AG08395 (cell line): ENCODE data around the gene FGF14.
"Not testable (repeated sequence)": the region's sequence is repeated elsewhere in the genome, so short reads cannot be mapped to it uniquely, and the experiment has no call there.

Experiments used
- DNase-seq: peaks from one replicate; pipeline ENCODE4 v3.0.0; 2012; ENCODE audit warnings: mixed read lengths, low spot score

The FGF14 gene

DNA sequence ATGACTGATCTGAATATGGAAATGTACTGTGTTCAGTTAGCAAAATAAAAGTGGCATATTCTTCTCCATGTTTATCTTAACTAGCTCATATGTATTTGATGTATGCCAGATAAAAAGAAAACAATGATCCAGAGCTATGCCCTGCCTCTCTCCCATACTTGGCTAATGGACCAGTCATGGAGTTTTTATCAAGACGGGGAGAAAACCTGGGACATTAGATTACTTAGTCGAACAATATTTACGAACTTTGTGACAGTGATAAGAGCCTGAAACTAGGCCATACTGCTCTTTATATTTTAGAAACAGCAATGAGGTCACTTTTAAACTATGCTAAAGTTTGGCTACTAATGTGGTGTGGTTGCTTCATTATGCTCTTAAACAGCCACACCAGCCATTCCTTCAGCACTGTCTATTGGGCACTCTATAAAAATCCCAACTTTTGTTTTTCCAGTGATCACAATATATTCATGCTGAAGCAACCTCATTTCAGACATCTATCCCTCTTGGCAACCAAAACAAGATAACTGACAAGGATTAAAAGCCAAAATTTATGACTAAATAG lies 265.0 kb downstream of the FGF14 start:
- DNase-seq, result no peak

DNA sequence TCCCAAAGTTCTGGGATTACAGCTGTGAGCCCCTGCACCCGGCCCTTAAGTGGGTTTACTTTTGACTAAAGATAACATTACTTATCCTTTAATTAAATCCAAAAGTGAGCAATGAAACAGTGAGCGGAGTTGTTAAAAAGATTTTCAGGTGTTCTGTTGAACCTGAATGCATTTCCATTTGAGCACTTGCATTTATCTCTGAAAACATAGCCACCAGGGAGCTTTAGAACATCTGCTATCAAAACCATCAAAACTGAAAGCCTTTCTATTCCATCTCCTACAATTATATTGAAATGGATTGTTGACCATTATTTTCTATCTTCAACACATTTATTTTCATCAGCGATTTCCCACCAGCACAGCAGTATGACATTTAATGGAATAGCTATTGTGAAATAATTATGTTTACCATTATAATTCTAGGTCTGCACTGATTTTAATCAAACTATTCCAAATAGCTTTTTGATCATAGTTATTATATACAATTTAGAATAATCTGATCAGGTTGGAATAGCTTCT lies 269.0 kb downstream of the FGF14 start:
- DNase-seq, result no peak

DNA sequence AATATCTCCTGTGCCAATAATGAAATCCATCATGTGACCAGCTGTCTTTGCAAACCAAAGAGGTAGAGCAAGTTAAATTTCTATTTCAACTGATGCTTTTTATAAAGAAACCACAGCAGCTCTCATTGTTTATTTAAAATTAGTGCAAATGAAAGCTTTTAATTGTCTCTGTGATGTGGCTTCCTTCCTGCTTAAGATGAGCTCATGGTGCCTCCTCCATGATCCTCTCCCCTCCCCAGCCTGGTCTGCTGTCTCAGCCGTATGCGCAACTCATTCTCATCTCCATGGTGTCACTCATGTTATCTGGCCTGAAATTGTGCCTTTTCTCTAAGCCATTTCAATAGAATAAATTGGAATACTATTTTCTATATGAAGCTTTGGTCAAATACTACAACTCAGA lies 270.6 kb downstream of the FGF14 start:
- DNase-seq, result no peak

DNA sequence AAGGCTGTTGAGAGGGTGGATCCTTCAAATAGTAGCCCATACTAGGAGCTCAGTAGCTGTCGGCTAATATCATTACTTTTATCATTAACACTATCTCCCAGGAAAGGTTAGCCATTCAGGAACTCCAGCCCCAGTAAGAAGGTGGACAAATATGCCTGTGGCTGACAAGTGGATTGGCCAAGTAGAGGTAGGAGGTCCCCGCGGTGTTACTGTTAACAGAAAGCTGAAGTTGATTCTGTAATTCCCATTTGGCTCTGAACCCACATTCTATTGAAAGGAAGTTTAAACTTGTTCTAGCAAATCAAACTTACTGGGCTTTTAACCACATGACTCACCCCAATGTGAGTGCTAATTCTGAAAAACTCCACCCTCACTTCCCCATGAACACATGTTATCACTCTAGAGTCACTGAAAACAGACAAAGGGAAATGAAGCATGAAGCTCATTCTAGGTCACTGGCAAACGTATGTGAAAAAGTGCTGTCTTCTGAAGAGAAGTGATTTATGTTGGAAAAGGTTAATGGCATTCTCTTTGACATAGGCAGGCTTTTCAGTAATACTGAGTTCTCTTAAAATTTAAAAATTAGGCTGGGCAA lies 273.5 kb downstream of the FGF14 start:
- peak; percentile 6 for DNase-seq

DNA sequence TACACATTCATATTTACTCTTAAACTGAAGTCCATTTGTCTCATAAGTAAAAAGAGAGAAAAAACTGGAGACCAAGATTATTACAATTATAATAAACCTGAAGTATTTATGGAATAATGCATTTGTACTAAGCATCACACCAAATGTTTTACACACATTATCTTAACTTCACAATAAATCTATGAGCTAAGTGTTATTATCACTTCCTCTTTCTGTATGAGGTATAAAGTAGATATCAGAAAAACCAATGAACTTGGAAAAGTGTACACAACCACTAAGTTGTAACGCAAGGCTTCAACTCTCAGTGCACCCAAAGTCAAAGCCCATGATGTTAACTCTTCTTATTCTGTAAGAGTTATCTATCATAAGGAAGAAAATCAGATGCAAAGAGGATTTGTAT lies 274.7 kb downstream of the FGF14 start:
- no peak for DNase-seq

DNA sequence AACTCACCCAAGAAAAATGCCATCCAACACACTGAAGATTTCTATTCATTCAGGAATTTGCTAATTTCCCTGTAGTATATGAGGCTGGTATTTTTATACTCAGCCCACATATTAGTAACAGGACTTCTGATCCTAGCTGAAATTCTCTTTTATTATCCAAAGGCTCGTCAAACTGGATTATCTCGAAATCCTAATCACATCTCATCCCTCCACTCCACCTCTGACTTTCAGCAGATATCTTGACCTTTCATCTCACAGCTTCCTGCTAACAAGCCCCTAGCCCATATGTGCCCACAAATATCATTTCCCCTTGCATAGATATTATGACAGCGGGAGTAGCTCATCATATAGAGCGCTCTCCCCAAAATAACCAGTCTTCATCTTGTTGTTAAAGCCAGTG lies 279.7 kb downstream of the FGF14 start:
- DNase-seq, result no peak

- no peak for DNase-seq
These were observed 284.5 kb downstream of the FGF14 start for GRCh38 chr13:102117175-102117831.

GRCh38 chr13:102103469-102103868 lies 298.4 kb downstream of the FGF14 start:
- no peak for DNase-seq

DNA sequence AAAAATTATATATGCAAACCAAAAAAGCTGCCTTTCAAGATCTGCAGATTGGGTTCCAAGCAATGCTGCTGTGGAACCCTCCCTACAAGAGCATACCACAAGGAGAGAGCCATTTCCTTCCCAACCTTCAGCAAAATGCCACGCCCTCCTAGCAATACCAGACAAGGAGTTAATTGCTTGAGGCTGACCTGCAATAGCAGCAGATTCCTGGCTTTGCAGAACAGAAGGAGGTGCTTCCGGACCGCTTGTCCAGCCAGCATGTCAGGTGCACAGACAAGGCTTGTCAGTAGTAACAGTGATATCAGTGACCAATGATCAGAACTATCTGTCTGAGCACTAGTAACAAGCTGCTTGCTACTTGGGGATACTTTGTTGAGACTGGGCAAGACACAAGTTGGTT lies 301.6 kb downstream of the FGF14 start:
- no peak for DNase-seq

DNA sequence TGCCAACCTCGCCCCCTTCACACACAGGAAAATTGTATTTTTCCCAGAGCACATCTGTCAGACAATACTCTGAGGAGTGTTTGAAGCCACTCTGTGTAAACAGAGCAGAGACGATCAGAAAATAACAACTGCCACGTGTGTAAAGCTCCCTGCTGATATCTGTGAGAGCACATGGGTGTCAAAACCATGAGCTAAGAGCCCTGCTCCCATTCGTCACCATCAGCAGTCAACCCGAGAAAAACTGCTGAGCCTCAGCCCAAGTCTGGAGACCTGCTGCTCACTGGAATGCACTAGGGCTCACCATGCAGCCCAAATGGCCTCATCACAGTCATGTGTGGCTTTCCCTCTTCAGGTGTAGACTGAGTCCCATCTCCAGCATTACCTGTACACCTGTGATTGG lies 304.1 kb downstream of the FGF14 start:
- DNase-seq, result no peak

DNA sequence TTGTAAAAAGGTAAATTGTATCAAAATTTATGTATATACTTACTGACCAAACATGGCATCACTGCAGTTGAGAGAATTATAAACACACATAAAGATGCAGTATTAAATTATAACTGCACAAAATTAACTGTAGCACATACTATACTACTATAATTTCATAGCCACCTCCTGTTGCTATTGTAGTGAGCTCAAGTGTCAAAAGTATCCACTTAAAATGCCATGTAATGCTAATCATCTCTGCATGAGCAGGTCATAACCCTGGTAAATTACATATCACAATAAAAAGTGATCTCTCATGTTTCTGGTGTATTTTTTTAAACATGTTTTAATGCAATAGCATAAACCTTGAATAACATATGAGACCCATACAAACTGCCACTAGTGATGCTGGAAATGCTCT lies 308.6 kb downstream of the FGF14 start:
- not testable (repeated sequence) for DNase-seq

DNA sequence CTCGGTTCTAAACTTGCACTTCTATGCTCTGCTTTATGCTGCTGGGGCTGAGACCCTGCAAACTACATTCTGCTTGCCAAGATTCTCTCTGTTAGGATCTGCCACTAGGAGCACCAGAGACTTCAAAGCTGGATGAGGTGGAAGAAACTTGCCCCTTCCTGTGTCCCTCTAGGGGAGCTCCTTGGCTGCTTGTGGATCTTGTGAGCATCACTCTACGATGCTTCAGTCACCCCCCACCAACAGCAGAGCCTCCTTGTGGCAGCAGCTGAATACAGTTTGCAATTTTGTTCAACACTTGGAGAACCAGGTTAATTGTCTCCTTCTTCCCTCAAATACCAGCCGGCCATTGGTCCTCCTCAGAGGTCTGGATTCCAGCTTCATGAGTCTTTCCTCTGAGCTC lies 310.6 kb downstream of the FGF14 start:
- no peak for DNase-seq

GRCh38 chr13:102090532-102090931 lies 311.3 kb downstream of the FGF14 start:
- no peak for DNase-seq

DNA sequence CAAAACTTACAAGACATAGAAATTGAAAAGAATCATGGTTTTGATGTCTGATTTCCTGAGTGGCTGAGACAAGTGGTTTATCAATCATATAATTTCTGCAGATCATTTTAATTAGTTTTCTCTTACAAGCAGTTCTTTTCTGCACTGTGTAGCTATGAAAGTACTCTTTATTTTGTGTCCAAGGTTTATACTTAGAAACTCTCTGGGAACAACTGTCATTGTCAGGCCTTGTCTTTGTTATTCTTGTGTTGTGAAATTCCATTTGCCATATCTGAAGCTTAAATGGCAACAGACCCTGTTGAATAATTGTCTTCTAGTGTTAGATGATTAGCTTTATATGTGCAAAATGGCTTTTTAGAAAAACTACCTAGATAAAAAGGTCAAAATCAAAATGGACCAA lies 312.1 kb downstream of the FGF14 start:
- no peak for DNase-seq

- no peak for DNase-seq
These were observed 312.7 kb downstream of the FGF14 start for GRCh38 chr13:102089177-102089576.

DNA sequence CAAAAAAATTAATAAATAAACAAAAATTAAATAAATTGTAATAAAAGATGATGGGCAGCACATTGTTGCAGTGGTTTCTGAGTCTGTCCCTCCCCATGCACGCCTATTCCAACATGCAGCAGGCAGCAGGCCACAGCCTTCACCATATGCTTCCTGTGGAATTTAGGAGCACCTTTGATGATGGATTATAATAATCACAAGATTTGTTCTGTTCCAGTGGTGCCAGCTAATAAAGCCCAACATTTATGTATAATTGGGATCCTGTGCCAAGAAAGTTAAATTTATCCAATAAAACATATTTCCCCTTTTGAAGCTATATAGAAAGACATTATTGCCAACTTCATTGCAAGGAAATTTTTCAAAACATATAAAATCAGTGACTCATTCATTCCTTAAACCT lies 328.6 kb downstream of the FGF14 start:
- no peak for DNase-seq

- DNase-seq, result no peak
These were observed 330.1 kb downstream of the FGF14 start for GRCh38 chr13:102071711-102072110.

- DNase-seq, result not testable (repeated sequence)
These were observed 333.5 kb downstream of the FGF14 start for GRCh38 chr13:102068323-102068722.

DNA sequence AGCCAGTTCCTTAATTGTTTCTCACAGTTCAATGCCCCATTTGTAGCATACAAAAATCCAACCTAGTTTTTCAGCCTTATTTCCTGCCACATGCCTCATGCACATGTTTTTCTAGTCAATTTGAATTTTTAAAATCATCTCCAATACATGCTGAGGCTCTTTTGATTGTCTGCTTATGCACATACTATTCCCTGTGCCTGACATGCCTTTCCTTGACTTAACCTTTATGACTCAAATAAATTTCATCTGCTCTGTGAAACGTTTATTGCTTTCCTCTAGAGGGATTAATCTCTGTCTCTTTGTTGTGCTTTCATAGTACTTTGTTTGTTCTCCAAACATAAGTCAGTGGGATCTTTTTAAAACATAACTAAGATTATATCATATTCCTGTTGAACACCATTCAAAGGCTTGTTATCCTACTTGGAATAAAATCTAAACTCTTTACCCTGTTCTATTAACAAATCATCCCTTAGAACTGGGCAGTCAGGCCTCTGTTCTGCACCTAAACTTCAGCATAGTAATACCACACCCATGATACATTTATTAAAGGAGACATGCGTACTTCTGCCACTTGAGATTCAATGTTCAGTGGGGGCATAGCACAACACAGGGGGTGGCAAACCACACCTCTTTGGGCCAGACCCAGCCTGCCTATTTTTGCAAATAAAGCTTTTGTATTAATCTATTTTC lies 346.6 kb downstream of the FGF14 start:
- DNase-seq, result no peak

- no peak for DNase-seq
These were observed 352.0 kb downstream of the FGF14 start for GRCh38 chr13:102049853-102050252.

DNA sequence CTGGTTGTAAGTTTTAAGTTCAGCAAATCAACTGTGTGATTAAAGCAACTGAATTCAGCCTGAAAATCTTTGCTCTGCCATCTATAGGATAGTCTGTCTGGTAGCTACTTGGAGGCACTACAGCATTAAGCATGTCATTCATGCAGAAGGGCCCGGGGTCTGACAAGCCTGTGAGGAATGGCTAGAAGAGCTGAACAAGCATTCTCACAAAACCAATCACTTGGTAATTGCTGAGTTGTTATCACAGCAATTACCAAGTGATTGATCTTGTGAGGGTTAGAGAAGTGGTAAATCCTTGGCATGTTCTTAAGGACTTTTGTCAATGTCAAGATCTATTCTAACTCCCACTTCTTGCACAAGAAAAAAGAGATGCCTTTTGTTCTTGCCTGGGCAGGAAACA lies 356.1 kb downstream of the FGF14 start:
- no peak for DNase-seq

GRCh38 chr13:102042746-102043145 lies 359.1 kb downstream of the FGF14 start:
- DNase-seq, result no peak

- DNase-seq, result no peak
These were observed 360.3 kb downstream of the FGF14 start for GRCh38 chr13:102041544-102041943.
